ENCODE results near the gene DUSP28. TPM values are rescaled to one million over a fixed set of nuclear protein-coding genes. Genes with fewer than 3 reads are reported as not detected.

DUSP28 gene
- total RNA-seq = 1 to 10 TPM; 3.0 to 5.3 (median 4.0) TPM

GRCh38 chr2:240560084-240560479 lies at the start of gene DUSP28:
Gene DUSP28 (plus strand): TSS chr2:240560357. CDS start chr2:240560685, 328 bp downstream.
- peaks cover 18% of the 10 kb centered on the region for H3K27me3 ChIP-seq
- peaks cover 0 to 61% (median 28%) of the 10 kb centered on the region in 3 donors for H3K4me1 ChIP-seq
- H3K27ac ChIP-seq = peak within 1 kb of the TSS; percentile 90 to 100 (median 100)
- peak; percentile 58 to 74 for TF ChIP-seq POLR2A (IDR thresholded peaks at IDR 0.05)
- TF ChIP-seq EP300 (IDR thresholded peaks at IDR 0.05) = no peak
- TF ChIP-seq POLR2AphosphoS5 (IDR thresholded peaks at IDR 0.05) = peak; percentile 83
- peak in 1 of 4 experiments; percentile 1 for TF ChIP-seq CTCF (IDR thresholded peaks at IDR 0.05)
- 1 to 2% methylated on average over 14 to 15 of the region's 39 CpGs for WGBS, 2 donors (ENCODE audit: low coverage in 1 of 2)
- ATAC-seq = peak; percentile 86
- H3K4me3 ChIP-seq = peak within 1 kb of the TSS; percentile 51 to 95
- H3K9me3 ChIP-seq = no peaks in the 10 kb centered on the region
- H3K36me3 ChIP-seq = peaks cover 0 to 2% of the 10 kb centered on the region in 2 donors

- Histone ChIP-seq H3K27ac (no peak overlapping the region), H3K27me3 (no peaks in the 10 kb centered on the region), H3K9me3 (no peaks in the 10 kb centered on the region), H3K4me1 (peaks cover 0 to 11% (median 0%) of the 10 kb centered on the region in 3 donors), H3K4me3 (no peak overlapping the region), H3K36me3 (peaks cover 0 to 41% of the 10 kb centered on the region in 2 donors)
- TF ChIP-seq POLR2AphosphoS5 (IDR thresholded peaks at IDR 0.05) = no peak
- no peak for TF ChIP-seq EP300 (IDR thresholded peaks at IDR 0.05)
- no peak for TF ChIP-seq POLR2A (IDR thresholded peaks at IDR 0.05)
- TF ChIP-seq CTCF (IDR thresholded peaks at IDR 0.05) = no peak
- 76 to 90% methylated on average over 2 to 5 of the region's 12 CpGs for WGBS, 2 donors (ENCODE audit: low coverage in 1 of 2)
- no peak for ATAC-seq
Measured at GRCh38 chr2:240510513-240511210, 49.5 kb upstream of the DUSP28 start.

- Histone ChIP-seq H3K36me3 (peaks cover 0 to 41% of the 10 kb centered on the region in 2 donors), H3K27ac (no peak overlapping the region), H3K27me3 (no peaks in the 10 kb centered on the region), H3K4me1 (peaks cover 0 to 11% (median 0%) of the 10 kb centered on the region in 3 donors), H3K4me3 (no peak overlapping the region), H3K9me3 (no peaks in the 10 kb centered on the region)
- WGBS, 2 donors (ENCODE audit: low coverage in 1 of 2) = 83 to 93% methylated on average over 1 to 11 of the region's 31 CpGs
- TF ChIP-seq POLR2AphosphoS5 (IDR thresholded peaks at IDR 0.05) = no peak
- TF ChIP-seq EP300 (IDR thresholded peaks at IDR 0.05) = no peak
- no peak for TF ChIP-seq CTCF (IDR thresholded peaks at IDR 0.05)
- no peak for TF ChIP-seq POLR2A (IDR thresholded peaks at IDR 0.05)
- ATAC-seq = no peak
Measured at GRCh38 chr2:240511351-240512108, 48.6 kb upstream of the DUSP28 start.

GRCh38 chr2:240512109-240512485 lies 48.1 kb upstream of the DUSP28 start:
- ATAC-seq = no peak
- Histone ChIP-seq H3K4me3 (no peak overlapping the region), H3K4me1 (peaks cover 0 to 11% (median 0%) of the 10 kb centered on the region in 3 donors), H3K27ac (no peak overlapping the region), H3K27me3 (no peaks in the 10 kb centered on the region), H3K9me3 (no peaks in the 10 kb centered on the region), H3K36me3 (peaks cover 0 to 41% of the 10 kb centered on the region in 2 donors)
- WGBS, 2 donors (ENCODE audit: low coverage in 1 of 2) = 73% methylated on average over 3 of the region's 11 CpGs; no CpG with 5 or more reads in 1 of the 2 donors
- TF ChIP-seq POLR2A (IDR thresholded peaks at IDR 0.05) (no peak), EP300 (IDR thresholded peaks at IDR 0.05) (no peak), POLR2AphosphoS5 (IDR thresholded peaks at IDR 0.05) (no peak), CTCF (IDR thresholded peaks at IDR 0.05) (no peak)

Measured in gastroesophageal sphincter (tissue), 4 donors.